IMR-90 (cell line): Measurements from ENCODE around the gene LRRC7. TPM values are rescaled to one million over a fixed set of nuclear protein-coding genes. Genes with fewer than 3 reads are reported as not detected.
"Not testable (repeated sequence)": the region's sequence is repeated elsewhere in the genome, so short reads cannot be mapped to it uniquely, and the experiment has no call there.

Experiments
- ATAC-seq: fragments of 200-7000 bp; cut with Tn5 transposase; 2 replicates; pipeline ENCODE4 v1.9.1; 2020; ENCODE audit warnings: low read depth, mild to moderate bottlenecking, moderate library complexity
- BruUV-seq: library from RNA; stranded (reverse); fragments of 400-500 nt; replicated peaks from 2 replicates; lab custom pipeline; 2021; lab: Mats Ljungman, UMichigan
- CTCF ChIA-PET: fragments of 300-600 bp; formaldehyde crosslinking; extraction: SDS; loops from one replicate; lab custom pipeline; 2021; ENCODE audit warnings: antibody characterized with exemption; lab: Yijun Ruan, JAX
- POLR2A ChIA-PET: fragments of 300-600 bp; sonication (Branson Sonifier 250); formaldehyde crosslinking; loops from one replicate; lab custom pipeline; 2022; ENCODE audit warnings: antibody characterized with exemption; ENCODE audit not compliant: unreplicated experiment; lab: Charles Lee
- DNase-seq: peaks from one replicate; pipeline ENCODE4 v3.0.0; 2013
- H2AFZ ChIP-seq: replicated peaks from 2 replicates; pipeline ENCODE3; 2013; ENCODE audit warnings: low read length, mild to moderate bottlenecking; ENCODE audit not compliant: poor library complexity
- H2AK5ac ChIP-seq: 2 replicates; pipeline ENCODE4 v1.6.1; 2013; ENCODE audit warnings: low read depth, low read length, inconsistent platforms
- H2AK9ac ChIP-seq: replicated peaks from 2 replicates; pipeline ENCODE3; 2013; ENCODE audit warnings: mild to moderate bottlenecking, low read depth, low read length, moderate library complexity; ENCODE audit not compliant: poor library complexity
- H2BK120ac ChIP-seq: 2 replicates; pipeline ENCODE4 v1.6.1; 2013; ENCODE audit warnings: low read depth, low read length, inconsistent platforms
- H2BK15ac ChIP-seq: 3 replicates; pipeline ENCODE4 v1.6.1; 2013; ENCODE audit warnings: low read depth, low read length, inconsistent platforms
- H2BK20ac ChIP-seq: 2 replicates; pipeline ENCODE4 v1.6.1; 2013; ENCODE audit warnings: low read depth, mild to moderate bottlenecking, inconsistent platforms, low read length, moderate library complexity
- H2BK5ac ChIP-seq: 2 replicates; pipeline ENCODE4 v1.6.1; 2013; ENCODE audit warnings: mild to moderate bottlenecking, low read depth, low read length, inconsistent platforms; ENCODE audit not compliant: poor library complexity, severe bottlenecking
- H3K14ac ChIP-seq: replicated peaks from 2 replicates; pipeline ENCODE4 v1.6.1; 2013; ENCODE audit warnings: low read depth, low read length, inconsistent platforms
- H3K18ac ChIP-seq: 2 replicates; pipeline ENCODE4 v1.6.1; 2013; ENCODE audit warnings: low read depth, low read length, control low read depth
- H3K23ac ChIP-seq: 2 replicates; pipeline ENCODE4 v1.6.1; 2013; ENCODE audit warnings: low read depth, low read length, inconsistent platforms
- H3K27ac ChIP-seq: 2 replicates; pipeline ENCODE4 v1.5.1; 2013; ENCODE audit warnings: mild to moderate bottlenecking, control low read depth, low read length; ENCODE audit not compliant: insufficient read depth
- H3K27me3 ChIP-seq: 2 replicates; pipeline ENCODE4 v1.6.1; 2013; ENCODE audit warnings: low read length; ENCODE audit not compliant: control insufficient read depth, insufficient read depth
- H3K36me3 ChIP-seq: 2 replicates; pipeline ENCODE4 v1.6.1; 2013; ENCODE audit warnings: low read length, mixed read lengths; ENCODE audit not compliant: control insufficient read depth, insufficient read depth
- H3K4ac ChIP-seq: 2 replicates; pipeline ENCODE4 v1.6.1; 2013; ENCODE audit warnings: low read depth, low read length, inconsistent platforms
- H3K4me1 ChIP-seq: 2 replicates; pipeline ENCODE4 v1.6.1; 2013; ENCODE audit warnings: low read length, mixed read lengths; ENCODE audit not compliant: control insufficient read depth, insufficient read depth
- H3K4me2 ChIP-seq: 2 replicates; pipeline ENCODE4 v1.6.1; 2013; ENCODE audit warnings: low read depth, mild to moderate bottlenecking, control low read depth, low read length, moderate library complexity
- H3K4me3 ChIP-seq: 2 replicates; pipeline ENCODE4 v1.5.1; 2013; ENCODE audit warnings: low read depth, mild to moderate bottlenecking, control low read depth, low read length, moderate library complexity; ENCODE audit not compliant: insufficient read depth
- H3K56ac ChIP-seq: 2 replicates; pipeline ENCODE4 v1.6.1; 2013; ENCODE audit warnings: low read length, inconsistent platforms; ENCODE audit not compliant: insufficient read depth; ENCODE audit errors: extremely low read depth
- H3K79me1 ChIP-seq, 2 experiments: 2 replicates each; pipeline ENCODE4 v1.6.1; 2013; ENCODE audit warnings: low read length in 2 of 2, inconsistent platforms in 1 of 2, low read depth in 1 of 2
- H3K9ac ChIP-seq: 2 replicates; pipeline ENCODE4 v1.6.1; 2013; ENCODE audit warnings: low read depth, low read length, control low read depth
- H3K9me1 ChIP-seq: 2 replicates; pipeline ENCODE4 v1.6.1; 2013; ENCODE audit warnings: low read length, inconsistent platforms; ENCODE audit not compliant: insufficient read depth
- H3K9me3 ChIP-seq: 2 replicates; pipeline ENCODE4 v1.6.1; 2013; ENCODE audit warnings: low read length; ENCODE audit not compliant: control insufficient read depth, insufficient read depth
- H4K20me1 ChIP-seq: 2 replicates; pipeline ENCODE4 v1.6.1; 2013; ENCODE audit warnings: low read length, inconsistent platforms; ENCODE audit not compliant: insufficient read depth
- H4K5ac ChIP-seq: 2 replicates; pipeline ENCODE4 v1.6.1; 2013; ENCODE audit warnings: mild to moderate bottlenecking, low read depth, low read length, control low read depth
- H4K8ac ChIP-seq, 2 experiments: 2 replicates each; pipeline ENCODE4 v1.6.1; 2013; ENCODE audit warnings: low read depth in 2 of 2, low read length in 2 of 2, control low read depth in 1 of 2, inconsistent platforms in 1 of 2
- H4K91ac ChIP-seq: 2 replicates; pipeline ENCODE4 v1.6.1; 2013; ENCODE audit warnings: low read depth, low read length, inconsistent platforms; ENCODE audit not compliant: insufficient read depth
- WGBS, 2 experiments: methylation state at CpG; one replicate each; pipeline versions ENCODE4 v1.1.5 to v1.1.7; 2013; ENCODE audit warnings: missing lambda C conversion rate in 2 of 2; ENCODE audit not compliant: insufficient read length in 1 of 2; ENCODE audit errors: extremely low coverage in 2 of 2; 5-methylcytosine and 5-hydroxymethylcytosine counted together
- dilution Hi-C: fragments of 300-500 bp; cut with HindIII; formaldehyde crosslinking; loops from one replicate; pipeline ENCODE4 v1.14.3; 2018; ENCODE audit warnings: low sequenced_read_pairs; ENCODE audit not compliant: unreplicated experiment
- in situ Hi-C: fragments of 300-500 bp; cut with MboI; formaldehyde crosslinking; loops from 3 replicates; pipeline ENCODE4 v1.14.3; 2019; ENCODE audit warnings: low sequenced_read_pairs, inconsistent platforms, mixed read lengths
- intact Hi-C: fragments of 100-400 bp; cut with micrococcal nuclease; formaldehyde crosslinking; loops from 2 replicates; pipeline ENCODE4 v1.10.0; 2022
- polyA plus RNA-seq, 3 experiments: library from polyadenylated mRNA; depleted of rRNA; stranded (reverse); fragments of >200 nt; gene quantifications; 2 replicates each; pipeline ENCODE4 v1.2.3, GENCODE V29; 2012; ENCODE audit warnings: low replicate concordance in 1 of 3
- total RNA-seq: library from RNA; depleted of rRNA; stranded (reverse); fragments of >200 nt; gene quantifications from 2 replicates; pipeline ENCODE4 v1.2.3, GENCODE V29; 2012

Gene LRRC7
- total and polyA plus RNA-seq, 2 of the 4 experiments (the other 2 are of a cell fraction): under 0.01 to 0.02 TPM

DNA sequence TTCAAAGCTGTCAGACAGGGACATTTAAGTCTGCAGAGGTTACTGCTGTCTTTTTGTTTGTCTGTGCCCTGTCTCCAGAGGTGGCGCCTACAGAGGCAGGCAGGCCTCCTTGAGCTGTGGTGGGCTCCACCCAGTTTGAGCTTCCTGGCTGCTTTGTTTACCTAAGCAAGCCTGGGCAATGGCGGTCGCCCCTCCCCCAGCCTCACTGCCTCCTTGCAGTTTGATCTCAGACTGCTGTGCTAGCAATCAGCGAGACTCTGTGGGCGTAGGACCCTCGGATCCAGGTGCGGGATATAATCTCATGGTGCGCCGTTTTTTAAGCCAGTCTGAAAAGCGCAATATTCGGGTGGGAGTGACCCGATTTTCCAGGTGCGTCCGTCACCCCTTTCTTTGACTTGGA is 320.3 kb downstream of the LRRC7 start:
- DNase-seq, H4K20me1 ChIP-seq, H2AK9ac ChIP-seq, H2BK15ac ChIP-seq, H3K23ac ChIP-seq, H3K27ac ChIP-seq, H3K9ac ChIP-seq, H2BK120ac ChIP-seq, POLR2A ChIA-PET, H3K14ac ChIP-seq, in situ Hi-C loops, H3K4me1 ChIP-seq, H3K27me3 ChIP-seq, H3K4ac ChIP-seq, H3K18ac ChIP-seq, H3K56ac ChIP-seq, BruUV-seq, CTCF ChIA-PET, ATAC-seq, H3K9me1 ChIP-seq, dilution Hi-C loops, H4K91ac ChIP-seq, H2AK5ac ChIP-seq, H3K4me2 ChIP-seq, H2BK20ac ChIP-seq, H3K36me3 ChIP-seq, H2BK5ac ChIP-seq, intact Hi-C loops, H3K4me3 ChIP-seq, H3K79me1 ChIP-seq, H3K9me3 ChIP-seq, H4K8ac ChIP-seq, H4K5ac ChIP-seq, H2AFZ ChIP-seq: not testable (repeated sequence)
- no CpG with 5 or more reads among the region's 14 CpGs for WGBS, 2 experiments
